Mesodermal cell (in vitro differentiated cells): Measurements from ENCODE around the gene DEUP1.
"Not testable (repeated sequence)": the region's sequence is repeated elsewhere in the genome, so short reads cannot be mapped to it uniquely, and the experiment has no call there.

Experiments used
- H3K27ac ChIP-seq: 2 replicates; pipeline ENCODE4 v1.7.0; 2013; ENCODE audit warnings: mild to moderate bottlenecking, low read depth, low read length, moderate library complexity; ENCODE audit not compliant: severe bottlenecking
- H3K36me3 ChIP-seq: 2 replicates; pipeline ENCODE4 v1.7.1; 2013; ENCODE audit warnings: mild to moderate bottlenecking, low read length, moderate library complexity; ENCODE audit not compliant: control insufficient read depth, insufficient read depth
- H3K4me1 ChIP-seq: one replicate; pipeline ENCODE4 v1.7.1; 2013; ENCODE audit warnings: mild to moderate bottlenecking, low read length; ENCODE audit not compliant: insufficient read depth, control insufficient read depth, poor library complexity, severe bottlenecking
- H3K4me3 ChIP-seq: 2 replicates; pipeline ENCODE4 v1.7.0; 2013; ENCODE audit warnings: low read length, control low read depth, mild to moderate bottlenecking; ENCODE audit not compliant: insufficient read depth, poor library complexity, severe bottlenecking; ENCODE audit errors: extremely low read depth
- H3K9me3 ChIP-seq: 2 replicates; pipeline ENCODE4 v1.7.1; 2013; ENCODE audit warnings: mild to moderate bottlenecking, low read length, moderate library complexity; ENCODE audit not compliant: control insufficient read depth
- WGBS, 2 experiments: methylation state at CpG; one replicate each; pipeline ENCODE4 v1.1.5; 2013; ENCODE audit warnings: missing lambda C conversion rate in 2 of 2; ENCODE audit not compliant: insufficient coverage in 2 of 2; 5-methylcytosine and 5-hydroxymethylcytosine counted together

DEUP1 gene

DNA sequence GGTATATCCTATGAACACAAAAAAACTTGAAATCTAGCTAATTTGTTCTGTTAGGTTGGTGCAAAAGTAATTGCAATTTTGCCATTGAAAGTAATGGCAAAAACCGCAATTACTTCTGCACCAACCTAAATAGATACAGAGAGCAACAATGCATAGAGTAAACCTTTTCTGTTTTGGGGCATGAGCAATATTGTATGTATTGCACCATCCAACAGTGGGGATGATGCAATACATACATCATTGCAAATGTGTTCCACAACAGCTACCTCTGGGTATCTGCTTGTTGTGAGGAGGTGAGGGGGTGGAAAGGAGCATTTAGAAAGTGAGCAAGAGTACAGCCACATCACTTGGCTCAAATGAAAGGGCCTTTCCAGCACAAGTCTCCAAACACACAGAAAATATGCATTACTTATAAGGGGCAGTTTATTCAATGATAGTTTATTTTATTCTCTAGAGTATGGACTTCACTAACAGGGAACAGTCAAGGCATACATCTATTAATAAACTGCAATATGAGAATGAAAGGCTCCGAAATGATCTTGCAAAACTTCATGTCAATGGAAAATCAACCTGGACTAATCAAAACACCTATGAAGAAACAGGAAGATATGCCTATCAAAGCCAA, 77.3 kb downstream of the DEUP1 start:
- H3K36me3 ChIP-seq: no peaks in the 10 kb centered on the region
- no peak overlapping the region for H3K27ac ChIP-seq
- H3K4me3 ChIP-seq: no peak overlapping the region
- no peaks in the 10 kb centered on the region for H3K4me1 ChIP-seq
- WGBS, 2 experiments: no CpG with 5 or more reads among the region's 2 CpGs
- H3K9me3 ChIP-seq: no peaks in the 10 kb centered on the region

GRCh38 chr11:93410441-93410840, 79.9 kb downstream of the DEUP1 start:
- Histone ChIP-seq H3K4me3 (no peak overlapping the region), H3K4me1 (no peaks in the 10 kb centered on the region), H3K36me3 (no peaks in the 10 kb centered on the region), H3K9me3 (no peaks in the 10 kb centered on the region), H3K27ac (no peak overlapping the region)
- WGBS, 2 experiments: 83% methylated on average over 1 to 2 of the region's 3 CpGs

GRCh38 chr11:93411705-93412104, 81.2 kb downstream of the DEUP1 start:
- no peaks in the 10 kb centered on the region for H3K36me3 ChIP-seq
- H3K4me3 ChIP-seq: no peak overlapping the region
- no peak overlapping the region for H3K27ac ChIP-seq
- H3K4me1 ChIP-seq: no peaks in the 10 kb centered on the region
- H3K9me3 ChIP-seq: no peaks in the 10 kb centered on the region

- no peak overlapping the region for H3K27ac ChIP-seq
- no peaks in the 10 kb centered on the region for H3K36me3 ChIP-seq
- WGBS, 2 experiments: 83 to 84% methylated on average over 1 to 3 of the region's 3 CpGs
- H3K4me3 ChIP-seq: no peak overlapping the region
- no peaks in the 10 kb centered on the region for H3K9me3 ChIP-seq
- H3K4me1 ChIP-seq: no peaks in the 10 kb centered on the region
These were observed 101.7 kb downstream of the DEUP1 start for GRCh38 chr11:93432247-93432646.

- not testable (repeated sequence) for H3K36me3 ChIP-seq, H3K4me1 ChIP-seq, H3K4me3 ChIP-seq, H3K9me3 ChIP-seq, H3K27ac ChIP-seq
- 94 to 100% methylated on average over 1 to 2 of the region's 2 CpGs for WGBS, 2 experiments
These were observed 112.7 kb downstream of the DEUP1 start for GRCh38 chr11:93443232-93443631.

DNA sequence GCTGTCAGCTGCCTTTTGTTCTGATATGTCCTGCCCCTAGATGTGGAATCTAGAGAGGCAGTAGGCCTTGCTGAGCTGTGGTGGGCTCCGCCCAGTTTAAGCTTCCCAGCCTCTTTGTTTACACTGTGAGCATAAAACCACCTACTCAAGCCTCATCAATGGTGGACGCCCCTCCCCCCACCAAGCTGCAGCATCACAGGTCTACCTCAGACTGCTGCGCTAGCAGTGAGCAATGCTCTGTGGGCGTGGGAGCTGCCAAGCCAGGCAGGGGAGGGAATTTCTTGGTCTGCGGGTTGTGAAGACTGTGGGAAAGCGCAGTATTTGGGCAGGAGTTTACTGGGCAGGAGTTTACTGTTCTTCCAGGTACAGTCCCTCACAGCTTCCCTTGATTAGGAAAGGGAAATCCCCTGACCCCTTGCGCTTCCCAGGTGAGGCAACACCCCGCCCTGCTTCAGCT, 114.1 kb downstream of the DEUP1 start:
- WGBS, 2 experiments: 66 to 68% methylated on average over 5 of the region's 8 CpGs
- Histone ChIP-seq H3K36me3 (no peaks in the 10 kb centered on the region), H3K27ac (no peak overlapping the region), H3K4me1 (peaks cover 4% of the 10 kb centered on the region), H3K9me3 (no peaks in the 10 kb centered on the region), H3K4me3 (no peak overlapping the region)

- no peak overlapping the region for H3K4me3 ChIP-seq
- no peaks in the 10 kb centered on the region for H3K4me1 ChIP-seq
- H3K36me3 ChIP-seq: no peaks in the 10 kb centered on the region
- 90 to 98% methylated on average over 8 to 9 of the region's 9 CpGs for WGBS, 2 experiments
- H3K27ac ChIP-seq: no peak overlapping the region
- H3K9me3 ChIP-seq: no peaks in the 10 kb centered on the region
These were observed 127.7 kb downstream of the DEUP1 start for GRCh38 chr11:93458286-93458685.

DNA sequence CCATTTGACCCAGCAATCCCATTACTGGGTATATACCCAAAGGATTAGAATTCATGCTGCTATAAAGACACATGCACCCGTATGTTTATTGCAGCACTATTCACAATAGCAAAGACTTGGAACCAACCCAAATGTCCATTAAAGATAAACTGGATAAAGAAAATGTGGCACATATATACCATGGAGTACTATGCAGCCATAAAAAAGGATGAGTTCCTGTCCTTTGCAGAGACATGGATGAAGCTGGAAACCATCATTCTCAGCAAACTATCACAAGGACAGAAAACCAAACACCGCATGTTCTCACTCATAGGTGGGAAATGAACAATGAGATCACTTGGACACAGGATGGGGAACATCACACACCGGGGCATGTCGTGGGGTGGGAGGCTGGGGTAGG, 133.1 kb downstream of the DEUP1 start:
- H3K9me3 ChIP-seq, H3K4me1 ChIP-seq, H3K27ac ChIP-seq, H3K36me3 ChIP-seq, H3K4me3 ChIP-seq: not testable (repeated sequence)
- WGBS, 2 experiments: 83% methylated on average over 1 of the region's 4 CpGs; no CpG with 5 or more reads in 1 of the 2 experiments

DNA sequence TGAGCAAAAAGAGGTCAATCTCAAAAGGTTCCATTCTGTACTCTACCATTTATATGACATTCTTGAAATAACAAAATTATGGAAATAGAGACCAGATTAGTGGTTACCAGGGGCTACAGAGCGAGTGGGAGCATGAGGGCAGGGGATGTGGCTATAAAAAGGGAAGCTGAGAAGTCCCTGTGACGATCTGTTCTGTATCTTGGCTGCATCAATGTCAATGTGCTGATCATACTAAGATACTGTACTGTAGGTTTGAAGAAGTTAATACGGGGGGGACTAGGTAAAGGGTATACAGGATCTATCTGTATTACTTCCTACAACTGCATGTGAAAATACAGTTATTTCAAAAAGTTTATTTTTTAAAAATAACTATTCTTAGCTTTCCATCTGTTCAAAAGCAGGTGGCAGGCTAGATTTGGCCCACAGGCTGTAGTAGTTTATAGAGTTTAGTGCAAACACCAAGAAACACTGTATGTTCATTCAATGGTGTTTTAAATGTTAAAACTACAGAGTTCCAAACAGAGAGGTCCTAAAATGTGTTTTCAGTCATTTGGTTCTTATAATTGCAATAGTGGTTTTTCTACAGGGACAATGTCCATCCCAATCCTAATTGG, 134.5 kb downstream of the DEUP1 start:
- whole genome bisulfite sequencing, 2 experiments: 83 to 89% methylated on average over 2 of the region's 3 CpGs
- H3K9me3 ChIP-seq: no peaks in the 10 kb centered on the region
- H3K4me3 ChIP-seq: no peak overlapping the region
- no peaks in the 10 kb centered on the region for H3K36me3 ChIP-seq
- no peak overlapping the region for H3K27ac ChIP-seq
- H3K4me1 ChIP-seq: no peaks in the 10 kb centered on the region

DNA sequence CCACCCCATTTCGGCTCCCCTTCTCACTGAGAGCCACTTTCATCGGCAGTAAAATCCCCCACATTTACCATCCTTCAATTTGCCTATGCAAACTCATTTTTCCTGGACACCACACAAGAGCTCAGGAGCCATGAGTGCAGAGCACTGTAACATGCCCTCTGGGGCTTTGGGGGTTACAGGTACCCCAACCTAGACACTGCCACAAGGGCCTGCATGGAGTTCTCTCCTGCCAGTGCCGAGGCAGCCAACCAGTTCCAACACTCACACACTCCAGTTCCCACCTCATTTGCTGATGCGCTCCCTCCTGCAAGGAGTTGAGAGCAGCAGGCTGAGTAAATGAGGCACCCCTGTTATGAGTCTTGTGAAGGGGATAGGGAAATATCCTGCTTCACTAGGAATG, 136.5 kb downstream of the DEUP1 start:
- Histone ChIP-seq H3K9me3 (no peaks in the 10 kb centered on the region), H3K36me3 (no peaks in the 10 kb centered on the region), H3K4me3 (no peak overlapping the region), H3K4me1 (no peaks in the 10 kb centered on the region), H3K27ac (no peak overlapping the region)
- 93 to 95% methylated on average over 2 of the region's 4 CpGs for WGBS, 2 experiments

DNA sequence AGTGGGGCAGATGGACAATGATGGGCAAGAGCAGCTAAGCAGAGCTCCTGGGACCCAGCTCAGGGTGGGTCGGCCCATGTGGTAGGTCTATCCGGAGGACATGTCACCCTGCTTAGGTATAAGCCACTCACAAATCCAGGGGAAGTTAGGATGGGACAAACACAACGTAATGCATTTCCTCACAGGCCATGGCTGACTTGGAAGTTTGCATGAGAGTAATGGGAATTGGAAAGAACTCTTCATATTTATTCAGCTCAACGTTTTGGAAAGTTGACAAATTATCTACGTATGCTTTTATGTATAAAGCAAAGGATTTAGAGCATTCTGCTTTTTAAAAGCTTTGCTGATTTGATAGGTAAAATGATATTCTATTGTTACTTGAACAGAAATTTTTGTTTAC, 137.7 kb downstream of the DEUP1 start:
- Histone ChIP-seq H3K4me1 (no peaks in the 10 kb centered on the region), H3K4me3 (no peak overlapping the region), H3K27ac (no peak overlapping the region), H3K36me3 (no peaks in the 10 kb centered on the region), H3K9me3 (no peaks in the 10 kb centered on the region)
- 97 to 100% methylated on average over 1 to 3 of the region's 5 CpGs for WGBS, 2 experiments
